ENCODE data around the gene ETV1.

Gene ETV1

DNA sequence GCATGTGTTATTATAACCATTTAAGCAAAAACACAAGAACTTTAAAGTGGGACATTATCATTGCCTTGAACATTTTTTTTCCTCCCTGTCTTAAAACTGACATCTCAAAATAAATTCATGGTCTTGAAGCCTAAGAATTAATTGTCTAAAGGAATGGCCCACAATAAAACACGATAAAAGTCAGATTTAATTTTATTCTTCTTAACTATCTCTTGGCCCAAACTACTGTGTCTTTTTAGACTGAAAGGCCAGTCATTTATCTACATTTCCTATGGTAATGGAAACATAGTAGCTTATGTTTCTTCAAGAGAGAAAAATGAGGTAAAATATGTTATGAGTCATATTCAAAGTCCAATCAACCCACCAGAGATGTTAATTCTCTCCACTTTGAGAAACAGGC lies 24.4 kb upstream of the ETV1 start:
- Histone ChIP-seq H3K9ac (no peak overlapping the region), H3K79me2 (ENCODE audit: insufficient read depth, low read depth) (no peaks in the 10 kb centered on the region), H3K4me1 (ENCODE audit: low read depth, poor library complexity, severe bottlenecking) (no peaks in the 10 kb centered on the region), H3K36me3 (ENCODE audit: insufficient read depth) (no peaks in the 10 kb centered on the region), H4K20me1 (ENCODE audit: insufficient read depth) (no peaks in the 10 kb centered on the region), H2AFZ (ENCODE audit: low read depth) (no peak overlapping the region), H3K4me2 (no peak overlapping the region), H3K4me3 (IDR thresholded peaks at IDR 0.05; ENCODE audit: insufficient read depth, low read depth, low read length) (no peak overlapping the region), H3K27me3 (ENCODE audit: insufficient read depth, low read depth) (no peaks in the 10 kb centered on the region), H3K27ac (no peak overlapping the region)
- TF ChIP-seq, protein P1, sequence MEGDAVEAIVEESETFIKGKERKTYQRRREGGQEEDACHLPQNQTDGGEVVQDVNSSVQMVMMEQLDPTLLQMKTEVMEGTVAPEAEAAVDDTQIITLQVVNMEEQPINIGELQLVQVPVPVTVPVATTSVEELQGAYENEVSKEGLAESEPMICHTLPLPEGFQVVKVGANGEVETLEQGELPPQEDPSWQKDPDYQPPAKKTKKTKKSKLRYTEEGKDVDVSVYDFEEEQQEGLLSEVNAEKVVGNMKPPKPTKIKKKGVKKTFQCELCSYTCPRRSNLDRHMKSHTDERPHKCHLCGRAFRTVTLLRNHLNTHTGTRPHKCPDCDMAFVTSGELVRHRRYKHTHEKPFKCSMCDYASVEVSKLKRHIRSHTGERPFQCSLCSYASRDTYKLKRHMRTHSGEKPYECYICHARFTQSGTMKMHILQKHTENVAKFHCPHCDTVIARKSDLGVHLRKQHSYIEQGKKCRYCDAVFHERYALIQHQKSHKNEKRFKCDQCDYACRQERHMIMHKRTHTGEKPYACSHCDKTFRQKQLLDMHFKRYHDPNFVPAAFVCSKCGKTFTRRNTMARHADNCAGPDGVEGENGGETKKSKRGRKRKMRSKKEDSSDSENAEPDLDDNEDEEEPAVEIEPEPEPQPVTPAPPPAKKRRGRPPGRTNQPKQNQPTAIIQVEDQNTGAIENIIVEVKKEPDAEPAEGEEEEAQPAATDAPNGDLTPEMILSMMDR (conservative IDR thresholded peaks at IDR 0.05; ENCODE audit: low read depth, low read length): no peak

DNA sequence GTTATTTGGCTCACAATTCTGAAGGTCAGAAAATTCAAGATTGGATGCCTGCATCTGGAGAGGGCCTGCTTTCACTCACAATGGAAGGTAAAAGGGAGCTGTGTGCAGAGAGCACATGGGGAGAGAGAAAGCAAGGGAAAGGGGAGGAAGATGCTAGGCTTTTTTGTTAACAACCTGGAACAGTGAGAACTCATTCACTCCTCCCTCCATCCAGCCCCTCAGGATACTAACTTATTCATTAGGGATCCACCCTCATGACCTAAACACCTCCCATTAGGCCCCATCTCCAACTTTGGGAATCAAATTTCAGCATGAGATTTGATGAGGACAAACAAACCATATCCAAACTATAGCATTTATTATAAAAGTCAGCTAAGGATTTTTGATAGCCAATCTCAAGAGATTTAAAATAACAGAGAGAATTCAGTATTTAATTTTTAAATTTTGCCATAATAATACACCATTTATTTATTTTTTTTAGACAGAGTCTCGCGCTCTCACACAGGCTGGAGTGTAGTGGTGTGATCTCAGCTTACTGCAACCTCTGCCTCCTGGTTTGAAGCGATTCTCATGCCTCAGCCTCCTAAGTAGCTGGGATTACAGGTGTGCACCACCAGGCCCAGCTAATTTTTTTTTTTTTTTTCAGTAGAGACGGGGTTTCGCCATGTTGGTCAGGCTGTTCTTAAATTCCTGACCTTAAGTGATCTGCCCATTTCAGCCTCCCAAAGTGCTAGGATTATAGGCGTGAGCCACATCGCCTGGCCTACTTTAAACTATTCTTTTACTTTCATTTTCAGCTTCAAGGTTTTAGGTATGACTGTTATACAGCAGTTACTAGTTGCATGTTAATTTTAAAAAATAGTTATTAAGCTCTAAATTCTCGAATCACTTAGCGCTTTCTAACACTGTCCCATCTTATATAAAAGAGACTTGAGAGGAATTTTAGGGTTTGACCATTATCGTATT lies 20.3 kb upstream of the ETV1 start:
- no peaks in the 10 kb centered on the region for H3K79me2 ChIP-seq (ENCODE audit: insufficient read depth, low read depth)
- H3K4me2 ChIP-seq: peak overlapping the region; percentile 31
- H4K20me1 ChIP-seq (ENCODE audit: insufficient read depth): no peaks in the 10 kb centered on the region
- H2AFZ ChIP-seq (ENCODE audit: low read depth): peak overlapping the region; percentile 46
- no peak overlapping the region for H3K4me3 ChIP-seq (IDR thresholded peaks at IDR 0.05; ENCODE audit: insufficient read depth, low read depth, low read length)
- TF ChIP-seq, protein P1 (conservative IDR thresholded peaks at IDR 0.05; ENCODE audit: low read depth, low read length): no peak
- no peak overlapping the region for H3K27ac ChIP-seq
- peak overlapping the region; percentile 5; the same call in 1 of the 2 replicates for H3K9ac ChIP-seq
- H3K27me3 ChIP-seq (ENCODE audit: insufficient read depth, low read depth): no peaks in the 10 kb centered on the region
- no peaks in the 10 kb centered on the region for H3K36me3 ChIP-seq (ENCODE audit: insufficient read depth)
- H3K4me1 ChIP-seq (ENCODE audit: low read depth, poor library complexity, severe bottlenecking): no peaks in the 10 kb centered on the region

DNA sequence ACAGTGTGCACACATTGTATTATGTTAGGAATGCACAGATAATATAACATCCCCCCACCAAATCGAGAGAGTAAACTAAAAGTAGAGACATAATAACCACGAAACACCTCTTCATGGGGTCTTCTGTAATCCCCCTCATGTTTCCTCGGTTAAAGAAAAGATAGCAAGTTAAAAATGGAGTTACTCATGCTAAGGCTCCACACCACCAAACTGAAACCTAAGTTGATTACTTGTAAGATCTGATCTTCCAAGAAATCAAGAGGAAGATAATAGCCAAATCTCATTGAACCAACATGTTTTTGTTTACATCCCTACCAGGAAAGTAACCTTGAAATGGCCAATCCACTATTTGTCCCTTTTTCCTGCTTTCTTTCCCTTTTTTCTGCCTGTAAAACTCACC lies 11.7 kb upstream of the ETV1 start:
- no peak overlapping the region for H3K9ac ChIP-seq
- H2AFZ ChIP-seq (ENCODE audit: low read depth): no peak overlapping the region
- H3K27me3 ChIP-seq (ENCODE audit: insufficient read depth, low read depth): no peaks in the 10 kb centered on the region
- TF ChIP-seq, protein P1 (conservative IDR thresholded peaks at IDR 0.05; ENCODE audit: low read depth, low read length): no peak
- H3K79me2 ChIP-seq (ENCODE audit: insufficient read depth, low read depth): no peaks in the 10 kb centered on the region
- no peak overlapping the region for H3K4me2 ChIP-seq
- no peaks in the 10 kb centered on the region for H3K36me3 ChIP-seq (ENCODE audit: insufficient read depth)
- no peaks in the 10 kb centered on the region for H4K20me1 ChIP-seq (ENCODE audit: insufficient read depth)
- H3K27ac ChIP-seq: no peak overlapping the region
- H3K4me3 ChIP-seq (IDR thresholded peaks at IDR 0.05; ENCODE audit: insufficient read depth, low read depth, low read length): no peak overlapping the region
- H3K4me1 ChIP-seq (ENCODE audit: low read depth, poor library complexity, severe bottlenecking): no peaks in the 10 kb centered on the region

DNA sequence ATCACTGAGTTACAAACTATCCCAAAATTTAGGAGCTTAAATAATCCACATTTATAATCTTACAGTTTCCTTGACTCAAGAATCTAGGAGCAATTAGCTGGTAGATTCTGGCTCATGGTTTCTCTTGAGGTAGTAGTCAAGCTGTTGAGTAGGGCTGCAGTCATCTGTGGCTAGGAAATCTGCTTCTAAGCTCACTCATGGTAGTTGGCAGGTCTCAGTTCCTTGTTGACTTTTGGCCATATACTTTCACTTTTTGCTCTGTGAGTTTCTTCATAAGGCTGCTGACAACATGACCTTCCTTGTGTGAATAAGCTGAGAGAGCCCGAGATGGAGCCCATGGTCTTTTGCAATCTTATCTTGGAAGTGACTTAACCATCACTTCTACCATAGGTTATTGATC lies 10.8 kb upstream of the ETV1 start:
- H3K4me1 ChIP-seq (ENCODE audit: low read depth, poor library complexity, severe bottlenecking): no peaks in the 10 kb centered on the region
- no peak overlapping the region for H3K27ac ChIP-seq
- H3K36me3 ChIP-seq (ENCODE audit: insufficient read depth): no peaks in the 10 kb centered on the region
- H2AFZ ChIP-seq (ENCODE audit: low read depth): no peak overlapping the region
- H4K20me1 ChIP-seq (ENCODE audit: insufficient read depth): no peaks in the 10 kb centered on the region
- H3K4me3 ChIP-seq (IDR thresholded peaks at IDR 0.05; ENCODE audit: insufficient read depth, low read depth, low read length): no peak overlapping the region
- no peak overlapping the region for H3K9ac ChIP-seq
- H3K79me2 ChIP-seq (ENCODE audit: insufficient read depth, low read depth): no peaks in the 10 kb centered on the region
- H3K27me3 ChIP-seq (ENCODE audit: insufficient read depth, low read depth): no peaks in the 10 kb centered on the region
- H3K4me2 ChIP-seq: no peak overlapping the region
- TF ChIP-seq, protein P1 (conservative IDR thresholded peaks at IDR 0.05; ENCODE audit: low read depth, low read length): no peak

All from KMS-11 (cell line).